B cell (primary cell): ENCODE measurements around the gene SBK1.
"Not testable (repeated sequence)": the region's sequence is repeated elsewhere in the genome, so short reads cannot be mapped to it uniquely, and the experiment has no call there.

Experiments used
- EZH2 ChIP-seq: IDR thresholded peaks from 2 replicates; pipeline ENCODE4 v1.6.1; 2012; ENCODE audit warnings: borderline replicate concordance, low read depth, mild to moderate bottlenecking, moderate library complexity, low read length; ENCODE audit not compliant: insufficient read depth, poor library complexity, severe bottlenecking
- TF ChIP-seq, protein P1 (sequence below): fragments of 200-600 bp; IDR thresholded peaks from one replicate; pipeline ENCODE4 v1.8.0; 2022; ENCODE audit warnings: antibody characterized with exemption, mild to moderate bottlenecking

- TF ChIP-seq, protein P1, sequence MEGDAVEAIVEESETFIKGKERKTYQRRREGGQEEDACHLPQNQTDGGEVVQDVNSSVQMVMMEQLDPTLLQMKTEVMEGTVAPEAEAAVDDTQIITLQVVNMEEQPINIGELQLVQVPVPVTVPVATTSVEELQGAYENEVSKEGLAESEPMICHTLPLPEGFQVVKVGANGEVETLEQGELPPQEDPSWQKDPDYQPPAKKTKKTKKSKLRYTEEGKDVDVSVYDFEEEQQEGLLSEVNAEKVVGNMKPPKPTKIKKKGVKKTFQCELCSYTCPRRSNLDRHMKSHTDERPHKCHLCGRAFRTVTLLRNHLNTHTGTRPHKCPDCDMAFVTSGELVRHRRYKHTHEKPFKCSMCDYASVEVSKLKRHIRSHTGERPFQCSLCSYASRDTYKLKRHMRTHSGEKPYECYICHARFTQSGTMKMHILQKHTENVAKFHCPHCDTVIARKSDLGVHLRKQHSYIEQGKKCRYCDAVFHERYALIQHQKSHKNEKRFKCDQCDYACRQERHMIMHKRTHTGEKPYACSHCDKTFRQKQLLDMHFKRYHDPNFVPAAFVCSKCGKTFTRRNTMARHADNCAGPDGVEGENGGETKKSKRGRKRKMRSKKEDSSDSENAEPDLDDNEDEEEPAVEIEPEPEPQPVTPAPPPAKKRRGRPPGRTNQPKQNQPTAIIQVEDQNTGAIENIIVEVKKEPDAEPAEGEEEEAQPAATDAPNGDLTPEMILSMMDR: not testable (repeated sequence)
- not testable (repeated sequence) for TF ChIP-seq EZH2
Measured at GRCh38 chr16:28335678-28336077, 43.4 kb downstream of the SBK1 start.
